Heart left ventricle (tissue), 16 donors: Measurements from ENCODE around the gene WDCP. TPM values are rescaled to one million over a fixed set of nuclear protein-coding genes. Genes with fewer than 3 reads are reported as not detected.

ENCODE experiments used
- ATAC-seq, 4 donors: fragments of 200-7000 bp; cut with Tn5 transposase; one replicate each; pipeline ENCODE4 v1.9.1; 2020 to 2022; ENCODE audit warnings: moderate library complexity in 4 of 4, mild to moderate bottlenecking in 3 of 4, moderate number of reproducible peaks in 1 of 4
- DNase-seq, 5 donors: peaks; one replicate each; pipeline ENCODE4 v3.0.0-alpha.2; 2020
- H3K27ac ChIP-seq, 12 donors: fragments of 200-600 bp; sonication (generic) in 4 of 12; one replicate each; pipeline versions ENCODE4 v1.5.0 to v1.8.0; 2016 to 2022; ENCODE audit warnings: mild to moderate bottlenecking in 2 of 12
- H3K27me3 ChIP-seq, 9 donors: fragments of 200-600 bp; sonication (generic) in 2 of 9; one replicate each; pipeline versions ENCODE4 v1.5.1 to v1.8.0; 2016 to 2022; ENCODE audit warnings: mild to moderate bottlenecking in 3 of 9
- H3K36me3 ChIP-seq, 9 donors: fragments of 200-600 bp; sonication (generic) in 2 of 9; one replicate each; pipeline versions ENCODE4 v1.5.0 to v1.8.0; 2018 to 2022; ENCODE audit warnings: mild to moderate bottlenecking in 2 of 9
- H3K4me1 ChIP-seq, 12 donors: fragments of 200-600 bp; sonication (generic) in 4 of 12; one replicate each; pipeline versions ENCODE4 v1.5.0 to v1.8.0; 2016 to 2022; ENCODE audit warnings: mild to moderate bottlenecking in 3 of 12
- H3K4me3 ChIP-seq, 12 donors: fragments of 200-600 bp; sonication (generic) in 4 of 12; one replicate each; pipeline versions ENCODE4 v1.5.0 to v1.8.0; 2017 to 2022; ENCODE audit warnings: mild to moderate bottlenecking in 9 of 12, moderate library complexity in 4 of 12
- H3K9me3 ChIP-seq, 12 donors: fragments of 200-600 bp; sonication (generic) in 4 of 12; one replicate each; pipeline versions ENCODE4 v1.5.0 to v1.8.0; 2016 to 2022; ENCODE audit warnings: mild to moderate bottlenecking in 1 of 12
- CTCF ChIP-seq, 12 donors: fragments of 200-600 bp; sonication (generic) in 4 of 12; IDR thresholded peaks; one replicate each; pipeline versions ENCODE4 v1.5.0 to v1.8.0; 2018 to 2022; ENCODE audit warnings: antibody characterized with exemption in 12 of 12, mild to moderate bottlenecking in 5 of 12
- POLR2A ChIP-seq, 2 donors: fragments of 450-650 bp; IDR thresholded peaks; one replicate each; pipeline ENCODE4 v1.6.1; 2017; ENCODE audit warnings: antibody characterized with exemption in 2 of 2, mild to moderate bottlenecking in 2 of 2, moderate library complexity in 2 of 2
- WGBS, 4 donors: extraction: QIAGEN DNeasy Blood & Tissue Kit in 2 of 4; methylation state at CpG; one replicate each; pipeline versions ENCODE4 v1.1.5 to v1.1.7; 2013 to 2018; 5-methylcytosine and 5-hydroxymethylcytosine counted together
- intact Hi-C, 10 donors: fragments of 100-400 bp; cut with DNase I; formaldehyde crosslinking; loops; one replicate each; pipeline versions ENCODE4 v1.11.1 to v1.14.2; 2022
- polyA plus RNA-seq, 2 donors: library from polyadenylated mRNA; stranded (reverse); fragments of 200-250 nt; gene quantifications; one replicate each; pipeline ENCODE4 v1.2.3, GENCODE V29; 2013
- total RNA-seq, 9 donors: library from RNA; depleted of rRNA in 2 of 9; stranded (reverse); fragments of >200 nt in 2 of 9; fragmentation: NEBNext Ultra II Directional in 3 of 9; extraction: Animal tissue kit (Norgen Biotek cat#: 25700) in 3 of 9; gene quantifications; one replicate each; pipeline versions ENCODE4 v1.1.0 to v1.2.4, GENCODE V29; 2016 to 2023
- donor health status: ischemic (EF 13 %, LVEDD 7.1; RV severe dilation, severe dysfunction).
- donor health status: healthy with polysubstance abuse.
- donor health status: DM: no; HTN: yes; CAD: no.
- donor health status: DM: no; HTN: no; CAD: no.
- donor health status: ischemic (EF 25% LVEDD 6.9; RV normal size, moderate dysfunction).
- donor health status: ischemic (EF 25% LVEDD 5.7; RV mildly dilated, moderate dysfunction).
- donor health status: healthy.
- donor health status: DM: yes; HTN: yes; CAD: no.
- donor health status: ischemic (EF 35%, LVEDD 5.7; RV mildly dilated, moderate dysfunction).
- donor health status: nonischemic (EF 11% LVEDD 7.7; RV severe dilation, severe dysfunction).
- donor health status: DM: yes; HTN: yes; CAD: no.
- donor health status: PGD.
- donor health status: ischemic (EF 29% LVEDD 5.4; RV normal size, mild dysfunction).
- donor health status: nonischemic (EF 23%, LVEDD 6.1; RV moderate dilation, normal function).

WDCP gene
- total and polyA plus RNA-seq, 11 donors, result 1.9 to 9.8 (median 5.9) TPM

GRCh38 chr2:24018241-24018640, 28.9 kb downstream of the WDCP start:
- 85 to 91% (median 87%) methylated on average over 9 of the region's 9 CpGs for WGBS, 4 donors

DNA sequence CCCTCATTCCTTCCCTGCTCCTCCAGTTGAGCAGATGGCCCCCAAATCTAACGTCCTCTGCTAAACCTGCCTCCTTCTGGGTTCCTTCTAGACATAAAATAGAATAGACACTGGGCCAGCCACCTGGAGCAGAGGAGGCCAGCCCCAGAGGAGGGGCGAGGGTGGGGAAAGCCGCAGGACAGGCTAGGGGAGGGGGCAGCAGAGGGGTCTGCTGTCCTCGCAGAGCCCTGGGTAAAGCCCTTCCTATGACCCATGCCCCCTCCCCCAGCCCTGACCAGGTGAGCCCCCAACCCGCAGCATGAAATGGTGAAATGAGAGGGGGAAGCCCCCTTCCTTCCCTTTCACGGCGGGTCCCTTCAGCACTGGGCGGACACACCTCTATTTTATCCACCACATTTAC, 29.5 kb downstream of the WDCP start:
- no peaks in the 10 kb centered on the region for H3K4me1 ChIP-seq
- WGBS, 4 donors, result 76 to 88% (median 87%) methylated on average over 5 to 8 of the region's 8 CpGs
- H3K27ac ChIP-seq, result no peak overlapping the region
- no peak for ATAC-seq
- intact Hi-C loops, result no loop called here
- H3K4me3 ChIP-seq, result no peak overlapping the region
- no peaks in the 10 kb centered on the region for H3K9me3 ChIP-seq
- no peak for DNase-seq
- TF ChIP-seq POLR2A (IDR thresholded peaks at IDR 0.05) (no peak), CTCF (IDR thresholded peaks at IDR 0.05) (no peak)
- peaks cover 0 to 3% (median 0%) of the 10 kb centered on the region in 9 donors for H3K36me3 ChIP-seq
- no peaks in the 10 kb centered on the region for H3K27me3 ChIP-seq

More at GRCh38 chr2:24018241-24018640, 28.9 kb downstream of the WDCP start:
- ATAC-seq (no peak), DNase-seq (no peak)
- H3K4me3 ChIP-seq, result no peak overlapping the region
- no peak for TF ChIP-seq POLR2A (IDR thresholded peaks at IDR 0.05)
- no peak for TF ChIP-seq CTCF (IDR thresholded peaks at IDR 0.05)
- H3K27ac ChIP-seq, result no peak overlapping the region
- no peaks in the 10 kb centered on the region for H3K4me1 ChIP-seq
- H3K36me3 ChIP-seq, result peaks cover 0 to 8% (median 0%) of the 10 kb centered on the region in 9 donors
- no peaks in the 10 kb centered on the region for H3K27me3 ChIP-seq
- intact Hi-C loops, result no loop called here
- no peaks in the 10 kb centered on the region for H3K9me3 ChIP-seq

- WGBS, 4 donors, result 92 to 95% (median 93%) methylated on average over 9 to 35 of the region's 35 CpGs
- Histone ChIP-seq H3K27ac (no peak overlapping the region), H3K4me3 (no peak overlapping the region), H3K4me1 (no peaks in the 10 kb centered on the region), H3K9me3 (no peaks in the 10 kb centered on the region), H3K27me3 (no peaks in the 10 kb centered on the region), H3K36me3 (no peaks in the 10 kb centered on the region)
- TF ChIP-seq CTCF (IDR thresholded peaks at IDR 0.05) (no peak), POLR2A (IDR thresholded peaks at IDR 0.05) (no peak)
- DNase-seq (no peak), ATAC-seq (no peak)
- intact Hi-C loops, result no loop called here
These were observed 30.1 kb downstream of the WDCP start for GRCh38 chr2:24016853-24017703.

DNA sequence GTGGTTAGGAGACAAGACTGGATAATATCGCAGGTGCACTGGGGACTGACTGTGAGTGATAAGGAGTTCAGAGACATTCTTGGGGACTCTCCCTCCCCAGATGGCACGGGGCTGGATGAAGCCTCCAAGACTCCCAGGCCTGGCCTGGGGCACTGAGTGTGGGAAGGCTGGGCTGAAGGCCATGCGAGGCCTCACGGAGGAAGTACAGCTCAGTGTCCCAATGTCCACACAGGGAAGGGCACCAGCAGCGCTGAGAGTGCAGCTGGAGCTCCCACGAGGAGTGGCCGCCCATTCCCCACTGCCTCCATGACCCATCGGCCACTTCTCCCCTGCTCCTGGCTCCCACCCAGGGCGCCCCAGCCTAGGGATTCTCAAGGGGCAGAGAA, 30.8 kb downstream of the WDCP start:
- Histone ChIP-seq H3K4me1 (no peaks in the 10 kb centered on the region), H3K27ac (no peak overlapping the region), H3K9me3 (no peaks in the 10 kb centered on the region), H3K4me3 (no peak overlapping the region), H3K27me3 (peaks cover 0 to 1% (median 0%) of the 10 kb centered on the region in 9 donors), H3K36me3 (no peaks in the 10 kb centered on the region)
- DNase-seq (no peak), ATAC-seq (peak in 2 of 4 donors; percentile 20 to 38)
- intact Hi-C loops, result no loop called here
- WGBS, 4 donors, result 70 to 88% (median 81%) methylated on average over 8 to 9 of the region's 9 CpGs
- TF ChIP-seq CTCF (IDR thresholded peaks at IDR 0.05), result no peak
- TF ChIP-seq POLR2A (IDR thresholded peaks at IDR 0.05), result no peak
